T-cell (primary cell): Measurements from ENCODE around the gene NFE2. TPM values are rescaled to one million over a fixed set of nuclear protein-coding genes. Genes with fewer than 3 reads are reported as not detected.

ENCODE experiments used
- ATAC-seq, 4 experiments: fragments of 200-7000 bp in 3 of 4; fragments of 150-1000 bp in 1 of 4; cut with Tn5 transposase; replicated peaks in 1 of 4; 1 replicate in 3 of 4; 2 replicates in 1 of 4; pipeline ENCODE4 v1.10.0; 2021; ENCODE audit warnings: moderate library complexity in 3 of 4, mild to moderate bottlenecking in 2 of 4, moderate number of reproducible peaks in 1 of 4
- CTCF ChIA-PET, 2 donors: fragments of 300-600 bp; sonication (Branson Sonifier 250); formaldehyde crosslinking; loops; one replicate each; lab custom pipeline; 2022; ENCODE audit warnings: antibody characterized with exemption in 2 of 2; lab: Charles Lee
- POLR2A ChIA-PET, 2 donors: fragments of 300-600 bp; sonication (Branson Sonifier 250); formaldehyde crosslinking; loops; one replicate each; lab custom pipeline; 2022; ENCODE audit warnings: antibody characterized with exemption in 2 of 2; lab: Charles Lee
- DNase-seq, 35 experiments: peaks; one replicate each; pipeline versions ENCODE4 v3.0.0 to v3.0.0-alpha.2; 2013 to 2023
- H3K27ac ChIP-seq: one replicate; pipeline ENCODE4 v1.5.1; 2013; ENCODE audit warnings: low read length
- H3K27me3 ChIP-seq, 2 experiments: replicated peaks in 1 of 2; 1 replicate in 1 of 2; 2 replicates in 1 of 2; pipeline versions ENCODE4 v1.6.1 to v1.7.0; 2013; ENCODE audit warnings: low read length in 1 of 2, mixed read lengths in 1 of 2; ENCODE audit not compliant: control insufficient read depth in 2 of 2, insufficient read depth in 2 of 2; ENCODE audit errors: extremely low read depth in 1 of 2
- H3K36me3 ChIP-seq, 2 donors: 1 replicate in 1 of 2; 2 replicates in 1 of 2; pipeline versions ENCODE4 v1.6.1 to v1.7.0; 2013; ENCODE audit warnings: low read length in 1 of 2; ENCODE audit not compliant: control insufficient read depth in 2 of 2, insufficient read depth in 1 of 2; ENCODE audit errors: extremely low read depth in 1 of 2
- H3K4me1 ChIP-seq, 2 experiments: 1 replicate in 1 of 2; 2 replicates in 1 of 2; pipeline versions ENCODE4 v1.6.1 to v1.7.0; 2013; ENCODE audit warnings: low read length in 2 of 2, mixed read lengths in 1 of 2; ENCODE audit not compliant: insufficient read depth in 2 of 2, control insufficient read depth in 1 of 2; ENCODE audit errors: extremely low read depth in 1 of 2
- H3K4me3 ChIP-seq, 2 donors: 1 replicate in 1 of 2; 2 replicates in 1 of 2; pipeline versions ENCODE4 v1.5.1 to v1.7.0; 2013; ENCODE audit warnings: mild to moderate bottlenecking in 2 of 2, low read length in 1 of 2, moderate library complexity in 1 of 2; ENCODE audit not compliant: control insufficient read depth in 1 of 2; ENCODE audit errors: extremely low read depth in 1 of 2
- H3K9me3 ChIP-seq: 2 replicates; pipeline ENCODE4 v1.7.0; 2013
- H3K27ac Mint-ChIP-seq, 2 donors: one replicate each; pipeline ENCODE4 v1.8.0; 2020 to 2021; ENCODE audit warnings: mild to moderate bottlenecking in 2 of 2, mixed read lengths in 2 of 2
- H3K27me3 Mint-ChIP-seq, 2 donors: one replicate each; pipeline ENCODE4 v1.8.0; 2021 to 2022; ENCODE audit warnings: mixed read lengths in 2 of 2
- H3K36me3 Mint-ChIP-seq: one replicate; pipeline ENCODE4 v1.8.0; 2021; ENCODE audit warnings: mixed read lengths
- H3K4me1 Mint-ChIP-seq, 3 donors: one replicate each; pipeline ENCODE4 v1.8.0; 2020 to 2022; ENCODE audit warnings: mixed read lengths in 3 of 3, mild to moderate bottlenecking in 1 of 3
- H3K4me3 Mint-ChIP-seq, 3 donors: one replicate each; pipeline ENCODE4 v1.8.0; 2020 to 2022; ENCODE audit warnings: mild to moderate bottlenecking in 3 of 3, mixed read lengths in 3 of 3, moderate library complexity in 3 of 3
- H3K9me3 Mint-ChIP-seq, 3 donors: one replicate each; pipeline ENCODE4 v1.8.0; 2020 to 2022; ENCODE audit warnings: mixed read lengths in 3 of 3
- WGBS: methylation state at CpG from one replicate; pipeline ENCODE4 v1.1.5; 2013; ENCODE audit warnings: missing lambda C conversion rate; ENCODE audit not compliant: insufficient coverage; 5-methylcytosine and 5-hydroxymethylcytosine counted together
- total RNA-seq, 35 experiments: library from RNA in 6 of 35; stranded (reverse) in 6 of 35; fragments of 120-200 nt in 1 of 35; gene quantifications; one replicate each; pipeline versions ENCODE4 v1.2.1 to v1.2.4 and lab custom pipeline; 2013 to 2026

Gene NFE2
- 1 to 10 TPM in 2 of 5 donors, under 1 TPM in 3; 0.58 to 1.5 (median 0.95) TPM for total RNA-seq
- 0.87 TPM for total RNA-seq (2013)
- 0.04 to 5.0 (median 0.57) reads per million in 29 experiments for total RNA-seq (lab: John Stamatoyannopoulos, UW)

DNA sequence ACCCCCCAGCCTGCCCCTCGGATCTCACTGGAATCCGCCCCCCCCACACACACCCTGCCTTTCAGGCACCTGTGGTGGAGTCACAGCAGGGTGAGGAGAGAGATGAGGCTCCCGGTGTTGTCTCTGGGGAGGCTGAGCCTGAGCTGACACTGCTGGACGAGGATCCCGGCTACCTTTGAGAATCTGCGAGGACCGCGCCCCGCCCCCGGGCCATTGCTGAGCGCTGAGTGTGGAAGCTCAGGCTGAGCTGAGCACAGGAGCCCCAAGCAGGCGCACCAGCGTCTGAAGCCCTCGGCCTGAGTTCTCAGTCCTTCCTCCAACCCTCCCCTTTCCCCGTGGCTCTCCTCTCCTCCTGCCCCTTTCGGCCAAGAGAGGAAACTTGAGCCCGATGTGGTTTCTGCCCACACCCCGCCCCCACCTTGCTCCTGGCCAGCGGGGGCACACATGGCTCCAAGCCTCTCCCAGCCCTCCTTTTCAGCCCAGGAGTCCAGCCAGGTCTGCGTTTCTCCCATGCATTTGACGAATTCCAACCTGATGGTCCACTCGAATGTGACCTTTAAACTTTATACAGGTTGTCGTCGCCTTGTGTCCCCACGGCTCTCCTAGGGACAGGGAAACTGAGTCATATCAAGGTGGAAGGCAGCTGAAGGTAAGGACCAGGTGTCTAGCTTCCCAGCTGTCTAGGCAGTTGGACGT lies at the start of gene NFE2:
NFE2 (minus strand) TSS at position 284 of the 696 bp plus-strand sequence. CDS start 5,767 bp downstream, outside the sequence.
- ChIA-PET POLR2A (no interaction called here), CTCF (interaction anchor here (0.6 to 0.8 kb wide), 4 partner anchors 11 to 114 kb away, joined by 3 to 4 read pairs (median 4); partner anchors contain the start of gene COPZ1 (in 1 of the 2))
- WGBS, result 3% methylated on average over 21 of the region's 26 CpGs
- Mint-ChIP-seq H3K27ac (peak within 1 kb of the TSS in 1 of 2 donors; percentile 29), H3K36me3 (no peaks in the 10 kb centered on the region), H3K4me1 (peaks cover 11 to 33% (median 19%) of the 10 kb centered on the region in 3 donors), H3K9me3 (no peaks in the 10 kb centered on the region), H3K4me3 (peak within 1 kb of the TSS in 2 of 3 donors; percentile 21 to 57), H3K27me3 (peaks cover 40 to 41% of the 10 kb centered on the region in 2 donors)
- Histone ChIP-seq H3K36me3 (no peaks in the 10 kb centered on the region), H3K4me3 (peak within 1 kb of the TSS in 1 of 2 donors; percentile 44), H3K27me3 (peaks cover 0 to 43% of the 10 kb centered on the region in 2 experiments), H3K4me1 (peaks cover 0 to 25% of the 10 kb centered on the region in 2 experiments), H3K27ac (no peak within 1 kb of the TSS), H3K9me3 (no peaks in the 10 kb centered on the region)
- ATAC-seq (peak; percentile 58 to 76 (median 67)), DNase-seq (peak in 21 of 35 experiments; percentile 15 to 49 (median 31))

DNA sequence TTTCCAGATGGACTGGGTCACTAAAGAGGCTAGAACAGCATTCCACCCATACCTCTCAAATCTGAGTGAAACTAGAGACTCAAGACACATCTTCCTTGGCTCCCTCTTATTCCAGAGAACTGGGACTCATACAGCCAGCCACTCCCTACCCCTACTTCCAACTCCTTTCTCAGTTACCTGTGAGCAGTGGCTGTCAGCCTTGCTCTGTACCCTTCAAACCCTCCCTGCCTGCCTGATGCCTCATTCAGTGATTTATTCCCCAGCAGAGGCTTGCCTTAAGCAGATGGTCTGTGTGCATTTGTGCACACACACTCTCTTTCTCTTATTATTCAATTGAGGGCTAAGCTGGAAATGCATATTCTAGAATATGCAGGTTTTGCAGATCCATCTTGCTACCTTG lies 48.9 kb upstream of the NFE2 start:
- no peak for ATAC-seq
- Histone ChIP-seq H3K4me1 (peaks cover 0 to 9% of the 10 kb centered on the region in 2 experiments), H3K4me3 (no peak overlapping the region), H3K9me3 (no peaks in the 10 kb centered on the region), H3K27me3 (no peaks in the 10 kb centered on the region), H3K27ac (no peak overlapping the region), H3K36me3 (peaks cover 4 to 61% of the 10 kb centered on the region in 2 donors)
- Mint-ChIP-seq H3K4me3 (no peak overlapping the region), H3K4me1 (peaks cover 16 to 18% (median 17%) of the 10 kb centered on the region in 3 donors), H3K9me3 (no peaks in the 10 kb centered on the region), H3K27me3 (no peaks in the 10 kb centered on the region), H3K27ac (no peak overlapping the region), H3K36me3 (peaks cover 48% of the 10 kb centered on the region)
- CTCF ChIA-PET, result interaction anchor here in 1 of 2 donors (0.7 to 1.1 kb wide), 2 partner anchors 17 to 43 kb away, joined by 4 to 5 read pairs; no protein-coding TSS in a partner anchor
- POLR2A ChIA-PET, result no interaction called here
- no peak for DNase-seq

DNA sequence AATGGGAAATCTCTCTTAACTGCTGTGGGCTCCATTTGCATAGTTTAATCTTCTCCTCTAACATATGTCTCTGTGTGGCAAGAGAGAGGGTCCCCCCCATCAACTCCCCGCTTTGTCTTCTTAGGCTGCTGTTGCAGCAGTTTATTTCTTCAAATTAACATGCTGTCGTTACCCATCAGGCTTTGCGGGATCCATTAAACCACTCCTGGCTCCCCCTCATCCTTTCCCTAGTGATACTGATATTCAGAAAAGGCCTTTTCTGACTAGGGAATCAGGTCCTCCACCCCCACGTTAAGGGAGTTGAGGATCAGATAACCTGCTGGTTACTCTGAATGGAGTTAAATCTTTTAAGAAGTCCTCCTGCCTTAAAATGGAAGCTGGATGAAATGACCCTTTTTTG lies 48.2 kb upstream of the NFE2 start:
- ChIA-PET CTCF (interaction anchor here in 1 of 2 donors (0.7 to 1.1 kb wide), 2 partner anchors 16 to 42 kb away, joined by 4 to 5 read pairs; no protein-coding TSS in a partner anchor), POLR2A (no interaction called here)
- H3K4me3 ChIP-seq, result no peak overlapping the region
- H3K9me3 Mint-ChIP-seq, result no peaks in the 10 kb centered on the region
- WGBS, result 100% methylated on average over 2 of the region's 4 CpGs
- DNase-seq (no peak), ATAC-seq (no peak)
- peaks cover 0 to 9% of the 10 kb centered on the region in 2 experiments for H3K4me1 ChIP-seq
- no peak overlapping the region for H3K27ac ChIP-seq
- H3K36me3 Mint-ChIP-seq, result peaks cover 48% of the 10 kb centered on the region
- no peak overlapping the region for H3K4me3 Mint-ChIP-seq
- H3K9me3 ChIP-seq, result no peaks in the 10 kb centered on the region
- no peaks in the 10 kb centered on the region for H3K27me3 Mint-ChIP-seq
- H3K36me3 ChIP-seq, result peaks cover 5 to 63% of the 10 kb centered on the region in 2 donors
- no peak overlapping the region for H3K27ac Mint-ChIP-seq
- H3K4me1 Mint-ChIP-seq, result peaks cover 16 to 18% (median 17%) of the 10 kb centered on the region in 3 donors
- H3K27me3 ChIP-seq, result no peaks in the 10 kb centered on the region

DNA sequence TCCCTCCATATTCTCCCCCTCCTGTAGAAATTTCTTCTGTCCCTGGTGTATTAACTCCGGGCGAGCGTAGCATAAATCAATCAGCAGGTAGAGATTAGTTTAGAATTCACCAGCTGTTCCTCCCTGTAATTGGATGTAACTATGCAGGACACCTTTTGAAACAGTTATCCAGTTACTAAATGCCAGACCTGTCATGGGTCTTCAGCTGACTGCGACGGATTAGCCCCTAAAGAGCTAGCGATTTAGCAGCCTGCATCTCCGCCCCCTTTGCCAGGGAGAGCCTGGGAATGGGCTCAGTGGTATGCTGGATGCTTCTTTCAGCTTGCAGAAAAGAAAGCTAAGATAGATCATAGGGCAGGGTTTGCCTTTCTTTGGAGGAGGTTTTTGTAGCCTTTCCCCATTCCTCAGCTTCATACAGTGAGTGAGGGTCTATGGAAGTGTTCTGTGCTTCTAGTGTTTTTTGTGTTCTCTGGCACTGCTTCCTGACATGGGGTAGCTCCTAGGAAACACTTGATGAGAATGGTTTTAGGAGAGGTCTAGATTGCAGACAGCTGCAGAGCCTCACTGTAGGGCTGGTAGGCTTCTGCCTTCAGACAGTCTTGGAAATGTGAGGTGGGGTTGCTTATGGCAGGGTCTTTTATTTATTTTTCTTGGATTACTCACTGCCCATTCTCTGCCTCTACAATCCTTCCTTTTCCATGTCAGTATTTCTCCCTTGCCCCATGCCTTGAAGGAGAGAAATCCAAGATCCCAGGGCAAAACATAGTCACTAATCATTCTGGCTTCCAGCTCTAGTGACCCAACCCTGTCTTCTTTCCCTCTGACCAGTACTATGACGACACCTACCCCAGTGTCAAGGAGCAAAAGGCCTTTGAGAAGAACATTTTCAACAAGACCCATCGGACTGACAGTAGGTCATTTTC lies 40.8 kb upstream of the NFE2 start:
- no peaks in the 10 kb centered on the region for H3K9me3 ChIP-seq
- no peak overlapping the region for H3K27ac ChIP-seq
- peaks cover 14 to 60% of the 10 kb centered on the region in 2 donors for H3K36me3 ChIP-seq
- no peak overlapping the region for H3K4me3 Mint-ChIP-seq
- no peaks in the 10 kb centered on the region for H3K4me1 ChIP-seq
- ATAC-seq, result no peak
- ChIA-PET CTCF (interaction anchor here (0.5 to 0.9 kb wide), 4 partner anchors 35 to 284 kb away, joined by 3 to 8 read pairs (median 4); no protein-coding TSS in a partner anchor), POLR2A (no interaction called here)
- no peaks in the 10 kb centered on the region for H3K9me3 Mint-ChIP-seq
- H3K27me3 ChIP-seq, result no peaks in the 10 kb centered on the region
- WGBS, result 96% methylated on average over 4 of the region's 9 CpGs
- no peak for DNase-seq
- H3K27me3 Mint-ChIP-seq, result no peaks in the 10 kb centered on the region
- peak overlapping the region in 1 of 2 donors; percentile 11 for H3K27ac Mint-ChIP-seq
- H3K4me1 Mint-ChIP-seq, result peaks cover 8 to 16% (median 14%) of the 10 kb centered on the region in 3 donors
- no peak overlapping the region for H3K4me3 ChIP-seq
- H3K36me3 Mint-ChIP-seq, result peaks cover 37% of the 10 kb centered on the region

DNA sequence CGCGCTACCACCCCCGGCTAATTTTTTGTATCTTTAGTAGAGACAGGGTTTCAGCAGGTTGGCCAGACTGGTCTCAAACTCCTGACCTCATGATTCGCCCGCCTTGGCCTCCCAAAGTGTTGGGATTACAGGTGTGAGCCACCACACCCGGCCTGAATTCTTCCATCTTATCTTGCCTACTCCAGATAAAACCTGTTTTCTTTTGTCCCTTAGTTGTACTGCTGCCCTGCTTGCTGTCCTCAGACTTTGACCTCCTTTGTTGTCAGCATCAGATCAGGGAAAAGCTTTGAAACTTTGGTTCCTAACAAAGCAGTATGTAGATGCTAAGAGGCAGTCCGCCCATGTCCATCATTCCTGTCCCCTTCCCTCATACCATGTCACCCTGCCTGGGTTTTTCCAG lies 40.0 kb upstream of the NFE2 start:
- Mint-ChIP-seq H3K9me3 (no peaks in the 10 kb centered on the region), H3K27ac (no peak overlapping the region), H3K36me3 (peaks cover 37% of the 10 kb centered on the region), H3K4me1 (peaks cover 10 to 24% (median 16%) of the 10 kb centered on the region in 3 donors), H3K27me3 (no peaks in the 10 kb centered on the region), H3K4me3 (no peak overlapping the region)
- no peak overlapping the region for H3K27ac ChIP-seq
- DNase-seq (no peak), ATAC-seq (no peak)
- POLR2A ChIA-PET, result no interaction called here
- CTCF ChIA-PET, result interaction anchor here in 1 of 2 donors (0.6 kb wide), 1 partner anchor 109 kb away, joined by 8 read pairs; no protein-coding TSS in a partner anchor
- no peak overlapping the region for H3K4me3 ChIP-seq
- H3K9me3 ChIP-seq, result no peaks in the 10 kb centered on the region
- H3K36me3 ChIP-seq, result peaks cover 14 to 56% of the 10 kb centered on the region in 2 donors
- no peaks in the 10 kb centered on the region for H3K27me3 ChIP-seq
- WGBS, result 98% methylated on average over 4 of the region's 7 CpGs
- H3K4me1 ChIP-seq, result no peaks in the 10 kb centered on the region
